ENCODE measurements around the gene BCAM.
"Not testable (repeated sequence)": the region's sequence is repeated elsewhere in the genome, so short reads cannot be mapped to it uniquely, and the experiment has no call there.

The BCAM gene

GRCh38 chr19:44808463-44809371, at the start of gene BCAM:
BCAM (plus strand) TSS chr19:44809103; CDS start chr19:44809125, 22 bp downstream.
- peak in 1 of 2 experiments; percentile 5 for DNase-seq

- no peak for DNase-seq
These were observed 46.9 kb upstream of the BCAM start for GRCh38 chr19:44762038-44762437.

- DNase-seq = no peak
These were observed 43.6 kb upstream of the BCAM start for GRCh38 chr19:44765033-44765948.

- no peak for DNase-seq
These were observed 43.0 kb upstream of the BCAM start for GRCh38 chr19:44765949-44766335.

- DNase-seq = no peak
These were observed 41.4 kb upstream of the BCAM start for GRCh38 chr19:44767295-44768180.

GRCh38 chr19:44770550-44771257, 38.2 kb upstream of the BCAM start:
- DNase-seq = peak; percentile 93 to 96

- DNase-seq = not testable (repeated sequence)
These were observed 36.8 kb upstream of the BCAM start for GRCh38 chr19:44772144-44772543.

GRCh38 chr19:44772959-44773358, 35.9 kb upstream of the BCAM start:
- DNase-seq = no peak

- DNase-seq = no peak
These were observed 33.1 kb upstream of the BCAM start for GRCh38 chr19:44775676-44776240.

- DNase-seq = no peak
These were observed 32.4 kb upstream of the BCAM start for GRCh38 chr19:44776402-44777096.

- no peak for DNase-seq
These were observed 31.1 kb upstream of the BCAM start, which contains the start of gene CBLC for GRCh38 chr19:44777715-44778347. CBLC (plus strand) TSS chr19:44777890; CDS start chr19:44777932, 42 bp downstream.

GRCh38 chr19:44779150-44779549, 29.8 kb upstream of the BCAM start:
- no peak for DNase-seq

GRCh38 chr19:44781694-44782093, 27.2 kb upstream of the BCAM start:
- DNase-seq = not testable (repeated sequence)

- DNase-seq = no peak
These were observed 26.2 kb upstream of the BCAM start for GRCh38 chr19:44782729-44783128.

- no peak for DNase-seq
These were observed 25.4 kb upstream of the BCAM start for GRCh38 chr19:44783545-44783944.

- no peak for DNase-seq
These were observed 23.6 kb upstream of the BCAM start for GRCh38 chr19:44785271-44785670.

- DNase-seq = no peak
These were observed 22.9 kb upstream of the BCAM start for GRCh38 chr19:44785993-44786392.

- no peak for DNase-seq
These were observed 19.9 kb upstream of the BCAM start for GRCh38 chr19:44788971-44789370.

GRCh38 chr19:44789943-44790483, 18.9 kb upstream of the BCAM start:
- no peak for DNase-seq

GRCh38 chr19:44792281-44792680, 16.6 kb upstream of the BCAM start:
- no peak for DNase-seq

Data from stimulated activated CD4-positive, alpha-beta T cell treated with anti-CD3 and anti-CD28 coated beads, Interleukin-4, amount 100 ng/mL, for 4 hours (primary cell).